ENCODE results near the gene FOLR1. TPM values are rescaled to one million over a fixed set of nuclear protein-coding genes. Genes with fewer than 3 reads are reported as not detected.

Gene FOLR1
- total RNA-seq, 1 experiment from 2014 or later, result not detected

- Histone ChIP-seq H3K9me3 (ENCODE audit: low read depth, low read length, poor library complexity, severe bottlenecking) (no peaks in the 10 kb centered on the region), H3K36me3 (ENCODE audit: insufficient read depth, low read length, poor library complexity, severe bottlenecking) (peaks cover 37% of the 10 kb centered on the region), H3K4me1 (ENCODE audit: insufficient read depth, low read length, poor library complexity, severe bottlenecking) (no peaks in the 10 kb centered on the region), H3K27me3 (replicated peaks; ENCODE audit: insufficient read depth, low read depth, low read length, poor library complexity) (peaks cover 18% of the 10 kb centered on the region), H3K4me3 (ENCODE audit: low read depth, low read length, poor library complexity, severe bottlenecking) (no peak overlapping the region), H3K27ac (ENCODE audit: low read depth, low read length, poor library complexity, severe bottlenecking) (no peak overlapping the region)
- TF ChIP-seq EZH2 (IDR thresholded peaks at IDR 0.05; ENCODE audit: borderline replicate concordance, low read depth, low read length, poor library complexity, severe bottlenecking), result no peak
- no peak for TF ChIP-seq CTCF (conservative IDR thresholded peaks at IDR 0.05; ENCODE audit: low read depth, low read length)
- intact Hi-C loops (cut with micrococcal nuclease; ENCODE audit: unreplicated experiment), result loop anchor here (5.0 kb wide), 1 partner anchor 197 kb away; the partner anchor contains the start of gene CLPB
- CTCF ChIA-PET, result interaction anchor here (0.6 to 1.4 kb wide), 2 partner anchors 181 to 195 kb away, joined by 5 to 8 read pairs; no protein-coding TSS in a partner anchor
- POLR2A ChIA-PET (ENCODE audit: low non-redundant PET), result interaction anchor here (0.6 kb wide), 1 partner anchor 9 kb away, joined by 19 read pairs; no protein-coding TSS in a partner anchor
- DNase-seq (ENCODE audit: low spot score), result no peak
- no TSS peak for BruUV-seq (replicated peaks)
Measured at GRCh38 chr11:72235351-72236057, 43.6 kb downstream of the FOLR1 start.

GRCh38 chr11:72236083-72236697 is 44.2 kb downstream of the FOLR1 start:
- H3K9me3 ChIP-seq (ENCODE audit: low read depth, low read length, poor library complexity, severe bottlenecking), result no peaks in the 10 kb centered on the region
- H3K27me3 ChIP-seq (replicated peaks; ENCODE audit: insufficient read depth, low read depth, low read length, poor library complexity), result peaks cover 24% of the 10 kb centered on the region
- H3K4me1 ChIP-seq (ENCODE audit: insufficient read depth, low read length, poor library complexity, severe bottlenecking), result no peaks in the 10 kb centered on the region
- intact Hi-C loops (cut with micrococcal nuclease; ENCODE audit: unreplicated experiment), result loop anchor here (5.0 kb wide), 1 partner anchor 196 kb away; the partner anchor contains the start of gene CLPB
- H3K36me3 ChIP-seq (ENCODE audit: insufficient read depth, low read length, poor library complexity, severe bottlenecking), result peaks cover 30% of the 10 kb centered on the region
- H3K27ac ChIP-seq (ENCODE audit: low read depth, low read length, poor library complexity, severe bottlenecking), result no peak overlapping the region
- TF ChIP-seq EZH2 (IDR thresholded peaks at IDR 0.05; ENCODE audit: borderline replicate concordance, low read depth, low read length, poor library complexity, severe bottlenecking) (no peak), CTCF (conservative IDR thresholded peaks at IDR 0.05; ENCODE audit: low read depth, low read length) (no peak)
- DNase-seq (ENCODE audit: low spot score), result no peak
- BruUV-seq (replicated peaks), result no TSS peak
- ChIA-PET POLR2A (ENCODE audit: low non-redundant PET) (interaction anchor here (0.5 kb wide), 1 partner anchor 199 kb away, joined by 4 read pairs; no protein-coding TSS in a partner anchor), CTCF (interaction anchor here (1.4 kb wide), 1 partner anchor 195 kb away, joined by 5 read pairs; no protein-coding TSS in a partner anchor)
- no peak overlapping the region for H3K4me3 ChIP-seq (ENCODE audit: low read depth, low read length, poor library complexity, severe bottlenecking)

- no peak for DNase-seq (ENCODE audit: low spot score)
- no peaks in the 10 kb centered on the region for H3K4me1 ChIP-seq (ENCODE audit: insufficient read depth, low read length, poor library complexity, severe bottlenecking)
- H3K27ac ChIP-seq (ENCODE audit: low read depth, low read length, poor library complexity, severe bottlenecking), result no peak overlapping the region
- peaks cover 28% of the 10 kb centered on the region for H3K27me3 ChIP-seq (replicated peaks; ENCODE audit: insufficient read depth, low read depth, low read length, poor library complexity)
- no peak overlapping the region for H3K4me3 ChIP-seq (ENCODE audit: low read depth, low read length, poor library complexity, severe bottlenecking)
- no TSS peak for BruUV-seq (replicated peaks)
- CTCF ChIA-PET, result interaction anchor here (1.4 kb wide), 1 partner anchor 194 kb away, joined by 5 read pairs; no protein-coding TSS in a partner anchor
- H3K9me3 ChIP-seq (ENCODE audit: low read depth, low read length, poor library complexity, severe bottlenecking), result no peaks in the 10 kb centered on the region
- POLR2A ChIA-PET (ENCODE audit: low non-redundant PET), result interaction anchor here (0.5 kb wide), 1 partner anchor 198 kb away, joined by 4 read pairs; no protein-coding TSS in a partner anchor
- intact Hi-C loops (cut with micrococcal nuclease; ENCODE audit: unreplicated experiment), result loop anchor here (5.0 kb wide), 1 partner anchor 196 kb away; the partner anchor contains the start of gene CLPB
- TF ChIP-seq CTCF (conservative IDR thresholded peaks at IDR 0.05; ENCODE audit: low read depth, low read length) (no peak), EZH2 (IDR thresholded peaks at IDR 0.05; ENCODE audit: borderline replicate concordance, low read depth, low read length, poor library complexity, severe bottlenecking) (no peak)
- H3K36me3 ChIP-seq (ENCODE audit: insufficient read depth, low read length, poor library complexity, severe bottlenecking), result peaks cover 25% of the 10 kb centered on the region
Measured at GRCh38 chr11:72236774-72237111, 44.8 kb downstream of the FOLR1 start.

Data from A673 (cell line).